HL-60/S4 treated with phorbol 12-myristate 13-acetate at 8.2 ng/mL for 4 days and 3 days (cell line): ENCODE measurements around the gene FIGLA.

Experiments used
- in situ Hi-C: fragments of 300-500 bp; cut with MboI; formaldehyde crosslinking; loops from 2 replicates; pipeline ENCODE4 v1.15.0; 2022; ENCODE audit warnings: low sequenced_read_pairs

Gene FIGLA

DNA sequence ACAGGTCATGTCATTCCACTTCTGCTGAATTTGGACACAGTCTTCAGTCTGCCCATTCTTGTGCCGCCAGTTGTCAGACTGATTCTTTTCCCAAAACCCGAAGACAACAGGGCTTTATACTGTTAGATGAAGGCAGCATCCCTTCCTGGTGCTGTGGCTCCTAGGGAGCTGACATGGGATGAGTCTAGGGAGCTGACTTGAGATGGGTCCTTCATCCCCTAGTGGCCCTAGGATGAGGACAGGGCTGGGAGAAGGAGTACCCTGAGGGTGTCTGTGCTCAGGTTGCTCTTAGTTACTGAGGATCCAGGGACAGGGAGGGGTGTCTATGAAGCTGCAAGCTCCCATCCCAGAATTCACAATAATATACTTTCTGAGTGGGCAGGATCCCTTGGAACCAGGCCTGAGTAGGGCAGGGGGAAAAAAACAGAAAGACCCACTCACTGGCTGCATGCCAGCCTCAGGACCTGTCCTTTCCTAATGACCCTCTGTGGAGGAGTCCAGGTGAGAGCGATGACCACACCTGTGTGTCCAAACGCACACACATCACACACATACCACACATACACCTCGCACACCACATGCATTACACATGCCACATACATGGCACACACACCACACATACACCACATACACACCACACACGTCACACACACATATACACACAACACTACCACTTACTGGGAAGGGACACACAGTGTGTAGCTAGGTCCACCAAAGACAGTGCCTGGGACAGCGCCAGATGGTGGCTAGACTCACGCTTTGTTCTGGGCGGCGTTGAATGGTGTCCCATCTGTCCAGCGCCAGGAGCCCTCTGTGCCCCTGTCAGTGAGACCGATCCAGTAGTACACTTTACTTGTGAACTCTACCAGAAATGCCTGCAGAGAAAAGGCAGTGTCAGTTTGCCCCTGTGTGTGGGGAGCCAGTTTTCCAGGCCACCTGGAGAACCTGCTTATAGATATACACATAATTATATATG is 18.8 kb upstream of the FIGLA start:
- in situ Hi-C loops, result no loop called here

DNA sequence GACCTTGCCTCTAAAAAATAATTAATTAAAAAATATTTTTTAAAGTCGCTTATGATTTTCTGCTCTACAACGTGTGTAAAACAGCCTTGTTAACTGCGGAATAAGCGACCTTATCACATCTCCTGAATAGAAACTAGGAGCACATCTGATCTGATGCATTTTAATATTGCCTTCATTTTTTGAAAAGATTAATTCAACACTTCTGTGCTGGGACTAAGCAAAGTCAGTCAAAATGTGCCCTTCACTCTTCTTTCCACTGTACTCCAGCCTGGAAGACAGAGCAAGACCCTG is 17.3 kb upstream of the FIGLA start:
- in situ Hi-C loops, result no loop called here

DNA sequence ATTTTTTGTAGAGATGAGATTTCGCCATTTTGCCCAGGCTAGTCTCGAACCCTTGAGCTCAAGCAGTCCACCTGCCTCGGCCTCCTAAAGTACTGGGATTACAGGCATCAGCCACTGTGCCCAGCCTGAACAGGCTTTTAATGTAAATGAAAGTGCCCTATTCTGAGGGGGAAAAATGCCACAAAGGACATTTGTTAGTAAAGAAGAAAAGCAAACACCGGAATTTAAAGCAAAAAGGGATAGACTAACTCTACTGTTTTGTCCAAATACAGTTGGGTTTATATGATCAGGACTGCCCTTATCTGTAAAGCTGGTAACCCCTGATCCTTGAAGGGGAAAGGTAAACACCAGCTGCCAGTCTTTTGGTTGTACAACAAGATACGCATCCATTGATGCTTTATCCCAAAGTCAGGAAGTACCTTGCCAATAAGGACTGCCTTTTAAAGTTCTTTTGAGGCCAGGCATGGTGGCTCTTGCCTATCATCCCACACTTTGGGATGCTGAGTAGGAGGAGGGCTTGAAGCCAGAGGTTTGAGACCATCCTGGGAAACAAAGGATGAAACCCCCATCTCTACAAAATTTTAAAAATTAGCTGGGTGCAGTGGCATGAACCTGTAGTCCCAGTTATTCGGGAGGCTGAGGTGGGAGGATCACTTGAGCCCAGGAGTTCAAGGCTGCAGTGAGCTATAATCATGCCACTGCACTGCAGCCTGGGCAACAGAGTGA is 16.8 kb upstream of the FIGLA start:
- in situ Hi-C loops, result no loop called here

DNA sequence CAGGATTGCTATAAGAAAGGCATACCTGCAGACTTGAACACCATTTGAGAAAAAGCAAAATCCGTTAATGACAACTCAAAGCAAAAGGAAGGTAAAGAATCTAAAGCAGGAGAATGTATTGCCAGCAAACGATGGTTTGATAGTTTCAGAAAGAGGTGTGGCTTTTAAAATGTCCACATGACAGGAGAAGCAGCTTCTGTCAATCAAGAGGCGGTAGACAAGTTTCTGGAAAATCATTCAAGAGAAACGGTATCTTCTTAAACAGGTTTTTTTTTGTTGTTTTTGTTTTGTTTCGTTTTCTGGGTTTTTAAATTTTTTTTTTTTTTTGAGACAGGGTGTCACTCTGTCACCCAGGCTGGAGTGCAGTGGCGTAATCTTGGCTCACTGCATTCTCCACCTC is 16.2 kb upstream of the FIGLA start:
- in situ Hi-C loops, result no loop called here

DNA sequence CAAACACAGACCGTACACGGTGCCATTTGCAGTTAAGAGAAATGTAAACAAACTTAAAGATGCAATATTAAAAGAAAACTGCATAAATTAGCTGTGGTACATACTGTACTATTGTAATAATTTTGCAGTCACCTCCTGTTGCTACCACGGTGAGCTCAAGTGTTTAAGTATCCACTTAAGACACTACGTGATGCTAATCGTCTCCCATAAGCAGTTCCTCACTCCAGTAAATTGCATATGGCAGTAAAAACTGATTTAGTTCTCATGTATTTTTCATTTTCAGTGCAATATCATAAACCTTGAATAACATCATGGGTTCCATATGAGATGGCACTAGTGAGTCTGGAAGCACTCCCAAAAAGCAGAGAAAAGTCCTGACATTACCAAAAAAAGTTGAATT is 15.6 kb upstream of the FIGLA start:
- in situ Hi-C loops, result no loop called here

DNA sequence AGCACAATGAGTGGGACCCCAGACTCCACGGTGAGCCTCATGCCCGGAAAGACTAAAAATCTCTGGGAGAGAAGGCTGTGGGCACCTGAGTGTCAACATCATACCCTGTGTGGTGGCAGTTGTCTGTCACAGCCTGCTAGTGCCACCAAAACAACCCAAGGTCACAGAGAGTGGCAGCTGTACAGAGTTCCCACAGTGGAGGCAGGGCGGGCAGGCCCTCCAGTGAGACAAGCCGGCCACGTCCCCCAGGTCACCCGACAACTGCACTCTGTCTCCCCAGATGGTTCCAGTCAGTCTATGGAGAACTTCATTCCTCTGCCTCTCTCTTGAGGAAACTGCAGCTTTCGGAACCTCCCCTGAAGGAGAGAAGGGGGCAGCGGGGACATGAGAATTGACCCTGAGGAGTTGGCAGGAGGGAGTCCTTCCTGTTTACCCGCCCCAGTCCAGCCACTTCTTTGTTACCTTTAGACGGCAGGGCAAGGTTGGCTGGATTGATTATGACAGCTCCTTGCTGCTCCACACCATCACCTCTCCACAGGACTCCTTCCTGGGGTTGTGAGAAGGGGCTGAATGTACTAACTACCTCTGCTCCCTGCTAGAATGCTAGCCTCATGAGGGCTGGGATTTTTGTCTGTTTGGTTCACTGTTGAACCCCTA is 11.3 kb upstream of the FIGLA start:
- in situ Hi-C loops, result no loop called here

DNA sequence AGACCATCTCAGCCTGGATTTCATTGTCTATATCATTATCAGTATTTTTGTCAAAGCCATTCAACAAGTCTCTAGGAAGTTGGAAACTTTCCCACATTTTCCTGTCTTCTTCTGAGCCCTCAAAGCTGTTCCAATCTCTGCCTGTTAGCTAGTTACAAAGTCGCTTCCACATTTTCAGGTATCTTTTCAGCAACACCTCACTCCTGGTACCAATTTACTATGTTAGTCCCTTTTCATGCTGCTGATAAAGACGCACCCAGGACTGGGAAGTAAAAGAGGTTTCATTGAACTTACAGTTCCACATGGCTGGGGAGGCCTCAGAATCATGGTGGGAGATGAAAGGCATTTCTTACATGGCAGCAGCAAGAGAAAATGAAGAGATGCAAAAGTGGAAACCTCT is 9.3 kb upstream of the FIGLA start:
- in situ Hi-C loops, result loop anchor here (25.0 kb wide), 1 partner anchor 138 kb away; the partner anchor contains the start of gene ATP6V1B1

DNA sequence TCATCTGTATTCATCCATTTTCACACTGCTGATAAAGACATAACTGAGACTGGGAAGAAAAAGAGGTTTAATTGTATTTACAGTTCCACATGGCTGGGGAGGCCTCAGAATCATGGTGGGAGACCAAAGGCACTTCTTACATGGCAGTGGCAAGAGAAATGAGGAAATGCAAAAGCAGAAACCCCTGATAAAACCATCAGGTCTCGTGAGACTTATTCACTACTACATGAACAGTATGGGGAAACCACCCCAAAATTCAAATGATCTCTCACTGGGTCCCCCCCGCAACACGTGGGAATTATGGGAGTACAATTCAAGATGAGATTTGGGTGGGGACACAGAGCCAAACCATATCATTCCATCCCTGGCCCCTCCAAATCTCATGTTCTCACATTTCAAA is 7.6 kb upstream of the FIGLA start:
- in situ Hi-C loops, result loop anchor here (25.0 kb wide), 1 partner anchor 139 kb away; the partner anchor contains the start of gene ATP6V1B1

DNA sequence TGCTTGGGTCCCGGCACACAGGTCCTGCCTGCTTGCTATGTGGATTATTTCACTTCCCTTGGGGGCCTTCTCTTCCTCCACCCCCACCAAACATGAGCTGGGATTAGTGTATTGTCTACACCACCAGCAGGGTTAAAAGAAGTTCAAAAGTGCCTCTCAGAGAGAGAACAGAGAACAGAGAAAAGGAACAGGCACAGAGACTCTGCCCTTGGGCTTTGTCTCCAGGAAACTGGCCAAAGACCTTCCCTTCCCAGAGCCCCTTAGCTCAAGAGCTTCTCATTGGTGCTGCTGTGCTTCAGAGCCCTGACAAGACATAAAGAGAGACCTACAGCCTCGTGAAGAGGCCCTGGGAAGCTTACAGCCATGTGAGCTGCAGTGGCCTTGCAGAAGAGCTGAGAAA is 7.1 kb upstream of the FIGLA start:
- in situ Hi-C loops, result loop anchor here (25.0 kb wide), 1 partner anchor 140 kb away; the partner anchor contains the start of gene ATP6V1B1

DNA sequence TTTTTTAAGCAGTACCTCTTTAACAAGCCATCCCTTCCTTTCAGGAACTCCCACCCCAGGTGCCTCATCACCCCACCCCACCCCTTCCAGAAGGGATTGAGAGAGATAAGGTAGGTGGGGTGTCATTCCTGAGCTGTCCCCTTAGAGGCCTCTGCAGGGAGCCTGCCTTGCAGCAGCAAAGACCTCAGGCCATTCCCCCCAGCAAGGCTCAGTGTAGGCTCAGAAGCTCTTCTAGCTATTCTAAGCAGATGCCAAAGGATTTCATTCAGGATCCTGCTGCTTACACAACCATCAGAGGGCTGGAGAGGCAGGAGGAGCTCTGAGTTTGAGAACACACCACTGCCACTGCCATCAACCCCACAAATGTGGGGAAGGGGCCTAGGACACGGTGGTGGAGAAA is 5.8 kb upstream of the FIGLA start:
- in situ Hi-C loops, result loop anchor here (25.0 kb wide), 1 partner anchor 141 kb away; the partner anchor contains the start of gene ATP6V1B1

DNA sequence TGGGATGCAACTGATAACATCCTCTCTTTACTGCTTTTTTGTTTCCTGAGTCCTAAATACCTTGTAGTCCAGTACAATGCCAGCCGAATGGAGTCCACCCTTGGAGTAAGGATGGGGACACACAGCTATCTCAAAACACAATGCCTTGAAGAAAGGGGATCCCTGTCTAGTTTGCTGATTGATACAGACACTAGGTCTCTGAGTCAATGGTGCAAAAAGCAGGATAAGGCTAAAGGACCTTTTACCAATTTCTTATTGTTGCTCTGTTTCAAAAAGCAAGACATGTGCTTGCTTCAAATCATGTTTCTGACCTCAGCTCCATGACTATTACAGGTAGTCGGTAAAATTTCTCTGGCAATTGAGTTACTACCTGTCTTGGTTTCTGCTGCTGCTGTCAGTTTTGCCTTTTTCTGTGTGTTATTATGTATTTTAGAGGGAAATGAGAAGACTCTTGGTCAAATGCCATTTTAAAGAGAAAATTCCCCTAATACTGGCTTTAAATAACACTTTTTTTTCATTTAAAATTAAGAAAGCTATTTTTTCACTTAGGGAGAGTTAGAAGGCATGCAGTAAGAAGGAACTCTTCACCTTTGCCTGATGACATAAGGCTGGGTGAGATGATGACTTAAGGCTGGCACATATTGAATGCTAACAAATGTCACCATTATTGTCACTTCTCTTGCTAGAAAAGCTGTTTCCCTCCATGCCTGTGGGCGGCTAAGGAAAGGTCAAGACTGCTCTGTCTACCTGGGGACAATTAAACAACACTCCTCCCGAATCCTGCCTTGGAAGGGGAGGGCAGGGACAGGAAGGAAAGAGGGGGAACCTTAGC is 4.9 kb upstream of the FIGLA start:
- in situ Hi-C loops, result loop anchor here (25.0 kb wide), 1 partner anchor 142 kb away; the partner anchor contains the start of gene ATP6V1B1

DNA sequence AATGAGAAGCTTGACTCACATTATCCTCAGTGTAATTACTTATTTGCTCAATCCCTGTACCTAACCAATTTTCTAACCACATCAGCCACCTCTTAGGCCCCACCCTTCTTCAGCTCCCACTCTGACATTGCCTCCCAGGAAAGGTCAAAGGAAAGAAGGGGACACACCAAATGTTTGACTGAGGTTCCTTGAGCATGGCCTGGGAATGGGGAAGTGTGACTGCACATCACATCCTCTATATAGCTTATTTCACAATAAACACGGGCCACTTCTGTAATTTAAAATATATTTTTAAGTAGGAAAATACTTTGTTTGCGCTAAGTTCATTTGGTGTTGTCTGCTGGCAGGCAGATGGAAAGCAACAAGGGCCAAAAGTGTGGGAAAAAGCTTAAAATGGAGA is 3.0 kb upstream of the FIGLA start:
- in situ Hi-C loops, result loop anchor here (25.0 kb wide), 1 partner anchor 144 kb away; the partner anchor contains the start of gene ATP6V1B1

DNA sequence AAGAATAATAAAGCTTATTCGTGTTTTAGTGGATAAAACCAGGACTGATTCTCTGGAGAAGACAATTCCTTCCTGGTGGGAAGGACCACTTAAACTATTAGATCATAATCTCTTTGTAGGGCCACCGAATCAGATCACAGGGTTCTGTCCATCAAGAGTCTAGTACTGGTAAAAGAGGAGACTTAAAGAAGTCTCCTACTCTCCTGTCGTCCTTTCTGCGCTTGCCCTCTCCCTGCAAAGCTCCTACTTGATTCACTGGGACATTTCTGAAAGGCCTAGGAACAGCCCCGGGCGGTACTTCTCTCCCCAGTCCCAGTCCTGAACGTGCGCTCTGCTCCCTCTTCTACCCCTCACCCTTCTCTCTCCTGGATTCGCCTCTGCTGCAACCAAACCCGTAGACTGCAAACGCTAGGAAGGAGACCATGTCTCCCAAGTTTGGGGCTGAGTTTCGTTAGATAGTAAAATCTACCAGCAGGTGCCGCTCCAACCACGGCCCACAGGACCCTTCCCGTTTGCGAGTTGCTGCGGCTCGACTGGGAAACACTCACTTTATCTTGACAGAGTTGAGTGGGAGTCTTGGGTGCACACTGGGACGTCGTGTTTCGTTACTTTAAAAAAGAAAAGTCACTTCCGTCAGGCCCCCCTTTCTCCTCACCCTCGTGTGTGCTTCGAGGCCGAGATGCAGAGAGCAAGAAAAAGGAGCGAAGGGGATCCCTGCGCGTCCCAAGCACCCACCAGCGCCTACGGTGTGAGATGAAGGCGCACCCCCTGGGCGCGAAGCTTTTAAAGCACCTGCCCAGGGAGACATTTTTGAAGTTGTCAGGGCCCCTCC is 923 bp downstream of the FIGLA start:
- in situ Hi-C loops, result loop anchor here (25.0 kb wide), 1 partner anchor 148 kb away; the partner anchor contains the start of gene ATP6V1B1

DNA sequence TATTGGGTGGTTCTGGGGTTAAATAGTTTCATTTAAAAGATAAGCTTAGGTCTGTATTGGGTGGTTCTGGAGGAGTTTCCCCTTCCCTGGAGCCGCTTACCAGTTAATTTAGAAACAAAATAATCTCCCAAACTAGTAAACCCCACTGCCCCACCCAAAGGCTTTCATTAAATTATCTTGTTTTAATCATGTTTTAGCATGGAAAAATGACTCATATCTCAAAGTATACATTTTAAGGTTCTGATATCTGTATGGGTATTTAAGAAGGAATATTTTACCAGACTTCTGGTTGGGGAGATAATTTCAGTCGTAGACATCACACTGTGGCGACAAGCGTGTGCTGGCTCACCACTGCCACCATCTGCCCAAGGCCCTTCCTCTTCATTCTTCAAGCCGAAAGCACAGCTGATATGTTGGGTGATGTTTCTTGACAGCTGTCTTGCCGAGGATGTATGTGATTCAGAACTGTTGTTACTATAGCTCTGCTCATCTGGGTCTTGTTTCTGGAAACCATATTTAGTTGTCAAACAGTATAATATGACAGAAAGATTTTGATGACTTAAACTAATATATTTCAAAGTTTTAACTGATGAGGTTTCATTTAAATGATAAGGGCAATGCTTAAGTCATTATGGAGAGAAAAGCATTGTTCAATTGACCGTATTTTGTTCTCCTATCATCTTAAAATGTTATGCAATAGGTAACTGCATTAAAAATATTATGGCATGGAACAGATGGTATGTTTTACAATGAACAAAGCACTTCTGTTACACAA is 5.1 kb downstream of the FIGLA start:
- in situ Hi-C loops, result loop anchor here (25.0 kb wide), 1 partner anchor 152 kb away; the partner anchor contains the start of gene ATP6V1B1

DNA sequence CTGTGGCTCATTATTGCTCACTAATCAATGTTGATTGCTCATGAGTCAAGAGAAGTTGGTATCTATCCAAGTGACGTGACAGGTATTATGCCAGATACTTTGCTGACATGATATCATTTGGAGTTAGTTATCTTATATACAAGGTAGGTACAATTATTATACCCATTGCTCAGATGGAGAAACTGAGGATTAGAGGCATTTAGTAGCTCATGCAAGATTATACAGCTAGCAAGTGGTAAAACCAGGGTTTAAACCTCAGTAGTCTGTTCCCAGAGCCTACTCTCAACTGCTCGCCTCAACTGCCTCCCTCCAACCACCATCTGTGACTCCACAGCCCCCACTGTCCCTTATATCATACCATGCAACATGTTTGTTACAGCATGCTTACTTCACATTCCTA is 6.1 kb downstream of the FIGLA start:
- in situ Hi-C loops, result loop anchor here (25.0 kb wide), 1 partner anchor 153 kb away; the partner anchor contains the start of gene ATP6V1B1

DNA sequence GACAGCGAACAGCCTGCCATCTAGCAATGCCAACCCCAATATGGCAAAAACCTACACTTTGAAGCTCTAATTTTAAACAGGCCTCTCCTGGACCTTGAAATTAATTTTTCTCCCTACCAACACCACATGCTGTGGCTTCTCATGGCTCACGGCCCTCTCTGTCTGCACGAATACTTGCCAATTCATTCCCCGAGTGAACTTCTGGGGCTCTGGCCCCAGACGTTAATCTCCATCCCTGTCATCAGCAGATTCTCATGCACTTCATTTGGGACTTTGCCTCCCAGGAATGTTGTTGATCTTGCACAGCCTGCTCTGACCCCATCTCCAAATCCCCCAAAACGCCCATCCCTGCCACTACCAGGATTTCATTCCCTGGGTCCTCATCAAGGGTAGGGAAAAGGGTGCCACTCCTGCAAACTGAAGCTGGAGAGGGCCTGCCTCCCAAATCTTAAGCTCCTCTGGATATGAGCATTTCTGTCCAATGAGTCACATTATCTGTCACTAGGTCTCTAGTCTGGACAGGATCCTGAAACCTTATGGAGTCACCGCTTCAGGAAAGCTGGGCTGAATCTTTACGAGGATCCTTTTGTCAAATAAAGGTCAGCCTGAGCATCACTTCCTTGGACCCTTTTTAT is 10.4 kb downstream of the FIGLA start:
- in situ Hi-C loops, result loop anchor here (25.0 kb wide), 1 partner anchor 157 kb away; the partner anchor contains the start of gene ATP6V1B1

DNA sequence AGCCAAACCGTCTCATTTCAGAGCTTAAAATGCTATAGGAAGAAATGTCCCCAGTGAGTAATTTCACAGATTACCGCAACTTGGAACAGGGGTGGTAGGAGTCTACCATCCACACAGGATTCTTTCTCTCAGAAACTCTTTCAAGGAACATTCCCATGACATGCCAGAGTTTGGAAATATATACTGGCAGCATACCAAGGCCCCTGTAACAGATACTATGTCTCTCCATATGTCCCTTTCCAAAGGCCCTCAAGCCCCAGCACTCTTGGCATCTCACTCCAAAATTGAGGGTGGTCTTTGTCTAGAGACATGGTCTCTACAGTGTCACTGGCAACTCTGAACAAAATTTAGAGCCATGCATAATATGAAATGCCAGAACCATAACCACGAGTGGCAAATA is 11.0 kb downstream of the FIGLA start:
- in situ Hi-C loops, result loop anchor here (25.0 kb wide), 1 partner anchor 158 kb away; the partner anchor contains the start of gene ATP6V1B1

DNA sequence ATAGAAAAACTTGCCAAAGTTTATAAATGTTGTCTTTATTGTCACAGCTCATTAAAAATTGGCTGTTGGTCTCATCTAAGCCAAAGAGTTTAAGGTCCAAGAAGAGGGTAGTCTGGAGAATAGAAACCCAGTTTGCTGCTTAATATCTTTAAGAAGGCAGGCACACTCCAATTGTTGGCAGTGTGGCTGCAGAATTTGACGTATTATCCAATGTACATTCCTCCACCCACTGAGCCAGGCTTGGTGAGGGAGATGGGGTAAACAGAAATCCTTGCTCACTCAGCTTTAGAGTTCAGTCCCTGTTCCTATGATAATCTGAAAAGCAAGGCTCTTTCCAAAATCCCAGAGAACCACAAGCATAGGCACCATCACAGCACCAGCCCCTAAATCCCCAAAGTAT is 11.8 kb downstream of the FIGLA start:
- in situ Hi-C loops, result loop anchor here (25.0 kb wide), 1 partner anchor 159 kb away; the partner anchor contains the start of gene ATP6V1B1
